Endothelial cell (in vitro differentiated cells): Measurements from ENCODE around the gene PDK2. TPM values are rescaled to one million over a fixed set of nuclear protein-coding genes. Genes with fewer than 3 reads are reported as not detected.

Source experiments
- DNase-seq: peaks from one replicate; pipeline ENCODE4 v3.0.0; 2021; ENCODE audit warnings: low spot score
- H3K27ac Mint-ChIP-seq: one replicate; pipeline ENCODE4 v1.8.0; 2021; ENCODE audit warnings: mixed read lengths, inconsistent platforms; ENCODE audit not compliant: unreplicated experiment
- H3K27me3 Mint-ChIP-seq: one replicate; pipeline ENCODE4 v1.8.0; 2021; ENCODE audit warnings: mild to moderate bottlenecking, moderate library complexity, mixed read lengths, inconsistent platforms; ENCODE audit not compliant: unreplicated experiment
- H3K36me3 Mint-ChIP-seq: one replicate; pipeline ENCODE4 v1.8.0; 2021; ENCODE audit warnings: mild to moderate bottlenecking, low read depth, mixed read lengths, inconsistent platforms; ENCODE audit not compliant: unreplicated experiment
- H3K4me1 Mint-ChIP-seq: one replicate; pipeline ENCODE4 v1.8.0; 2021; ENCODE audit warnings: mild to moderate bottlenecking, mixed read lengths, inconsistent platforms; ENCODE audit not compliant: unreplicated experiment
- H3K4me3 Mint-ChIP-seq: one replicate; pipeline ENCODE4 v1.8.0; 2021; ENCODE audit warnings: mild to moderate bottlenecking, mixed read lengths, inconsistent platforms; ENCODE audit not compliant: unreplicated experiment
- H3K9me3 Mint-ChIP-seq: one replicate; pipeline ENCODE4 v1.8.0; 2021; ENCODE audit warnings: mixed read lengths, inconsistent platforms; ENCODE audit not compliant: unreplicated experiment
- CTCF ChIP-seq: fragments of 200-600 bp; sonication (generic); IDR thresholded peaks from one replicate; pipeline ENCODE4 v1.5.0; 2021; ENCODE audit warnings: antibody characterized with exemption; ENCODE audit not compliant: unreplicated experiment
- total RNA-seq: library from RNA; stranded (reverse); fragmentation: NEBNext Ultra II Directional; extraction: Animal tissue kit (Norgen Biotek cat#: 25700); gene quantifications from one replicate; pipeline ENCODE4 v1.2.1, GENCODE V29; 2021; ENCODE audit not compliant: unreplicated experiment

PDK2 gene
- total RNA-seq, 1 donor from 2014 or later, result 37.1 TPM

GRCh38 chr17:50076591-50077235, 18.4 kb upstream of the PDK2 start:
- Mint-ChIP-seq H3K4me1 (no peaks in the 10 kb centered on the region), H3K27me3 (peaks cover 20% of the 10 kb centered on the region), H3K4me3 (no peak overlapping the region), H3K9me3 (no peaks in the 10 kb centered on the region), H3K36me3 (no peaks in the 10 kb centered on the region), H3K27ac (no peak overlapping the region)
- DNase-seq, result no peak
- TF ChIP-seq CTCF, result no peak

GRCh38 chr17:50078430-50078829, 16.7 kb upstream of the PDK2 start:
- DNase-seq, result no peak
- no peak overlapping the region for H3K27ac Mint-ChIP-seq
- peaks cover 21% of the 10 kb centered on the region for H3K27me3 Mint-ChIP-seq
- no peaks in the 10 kb centered on the region for H3K4me1 Mint-ChIP-seq
- TF ChIP-seq CTCF, result no peak
- H3K36me3 Mint-ChIP-seq, result no peaks in the 10 kb centered on the region
- no peaks in the 10 kb centered on the region for H3K9me3 Mint-ChIP-seq
- H3K4me3 Mint-ChIP-seq, result no peak overlapping the region

GRCh38 chr17:50079334-50080095, 15.6 kb upstream of the PDK2 start:
- Mint-ChIP-seq H3K36me3 (no peaks in the 10 kb centered on the region), H3K4me1 (no peaks in the 10 kb centered on the region), H3K27ac (no peak overlapping the region), H3K27me3 (peaks cover 18% of the 10 kb centered on the region), H3K4me3 (no peak overlapping the region), H3K9me3 (no peaks in the 10 kb centered on the region)
- DNase-seq, result peak; percentile 50
- peak; percentile 36 for TF ChIP-seq CTCF

GRCh38 chr17:50080096-50080480, 15.1 kb upstream of the PDK2 start:
- DNase-seq, result no peak
- peaks cover 16% of the 10 kb centered on the region for H3K27me3 Mint-ChIP-seq
- no peaks in the 10 kb centered on the region for H3K36me3 Mint-ChIP-seq
- no peaks in the 10 kb centered on the region for H3K4me1 Mint-ChIP-seq
- H3K4me3 Mint-ChIP-seq, result no peak overlapping the region
- H3K27ac Mint-ChIP-seq, result no peak overlapping the region
- no peaks in the 10 kb centered on the region for H3K9me3 Mint-ChIP-seq
- TF ChIP-seq CTCF, result no peak

GRCh38 chr17:50080827-50081226, 14.3 kb upstream of the PDK2 start:
- H3K27me3 Mint-ChIP-seq, result peaks cover 13% of the 10 kb centered on the region
- DNase-seq, result no peak
- TF ChIP-seq CTCF, result no peak
- H3K36me3 Mint-ChIP-seq, result no peaks in the 10 kb centered on the region
- H3K9me3 Mint-ChIP-seq, result no peaks in the 10 kb centered on the region
- no peak overlapping the region for H3K27ac Mint-ChIP-seq
- H3K4me3 Mint-ChIP-seq, result no peak overlapping the region
- H3K4me1 Mint-ChIP-seq, result no peaks in the 10 kb centered on the region
